SK-N-MC (cell line): ENCODE measurements around the gene GPC5.

Source experiments
- EZH2 ChIP-seq: fragments of 200-600 bp; sonication (generic); IDR thresholded peaks from one replicate; pipeline ENCODE4 v1.6.1; 2017; ENCODE audit warnings: antibody characterized with exemption
- POLR2AphosphoS5 ChIP-seq: IDR thresholded peaks from 2 replicates; pipeline ENCODE4 v1.6.1; 2012; ENCODE audit warnings: mild to moderate bottlenecking, low read depth, low read length, borderline replicate concordance

- TF ChIP-seq POLR2AphosphoS5, result no peak
- TF ChIP-seq EZH2, result no peak
These were observed 484.5 kb downstream of the GPC5 start for GRCh38 chr13:91882918-91883317.
